Aorta (tissue), 5 donors: ENCODE data around the gene DNAJB12. TPM values are rescaled to one million over a fixed set of nuclear protein-coding genes. Genes with fewer than 3 reads are reported as not detected.

ENCODE experiments used
- ATAC-seq: fragments of 200-7000 bp; cut with Tn5 transposase; one replicate; pipeline ENCODE4 v1.9.1; 2022; ENCODE audit warnings: moderate library complexity; ENCODE audit not compliant: low FRiP score
- DNase-seq, 2 donors: peaks; one replicate each; pipeline ENCODE4 v3.0.0-alpha.2; 2020
- H3K27ac ChIP-seq, 2 donors: one replicate each; pipeline ENCODE4 v1.5.1; 2013; ENCODE audit warnings: low read length in 2 of 2, mild to moderate bottlenecking in 2 of 2, moderate library complexity in 2 of 2, control low read depth in 1 of 2, inconsistent platforms in 1 of 2, low read depth in 1 of 2
- H3K27me3 ChIP-seq, 2 donors: one replicate each; pipeline ENCODE4 v1.6.1; 2013; ENCODE audit warnings: control low read depth in 1 of 2, low read length in 1 of 2, mild to moderate bottlenecking in 1 of 2, moderate library complexity in 1 of 2; ENCODE audit not compliant: insufficient read depth in 2 of 2, control insufficient read depth in 1 of 2
- H3K36me3 ChIP-seq, 2 donors: one replicate each; pipeline ENCODE4 v1.6.1; 2013; ENCODE audit warnings: control low read depth in 1 of 2, low read length in 1 of 2, mild to moderate bottlenecking in 1 of 2; ENCODE audit not compliant: insufficient read depth in 2 of 2, control insufficient read depth in 1 of 2
- H3K4me1 ChIP-seq, 2 donors: one replicate each; pipeline ENCODE4 v1.6.1; 2013; ENCODE audit warnings: low read length in 2 of 2, control low read depth in 1 of 2, mild to moderate bottlenecking in 1 of 2, moderate library complexity in 1 of 2; ENCODE audit not compliant: insufficient read depth in 2 of 2, control insufficient read depth in 1 of 2
- H3K4me3 ChIP-seq, 2 donors: one replicate each; pipeline ENCODE4 v1.5.1; 2013; ENCODE audit warnings: low read length in 2 of 2, control low read depth in 1 of 2, mild to moderate bottlenecking in 1 of 2
- H3K9me3 ChIP-seq: one replicate; pipeline ENCODE4 v1.6.1; 2013; ENCODE audit warnings: mild to moderate bottlenecking, low read length; ENCODE audit not compliant: control insufficient read depth
- WGBS, 2 donors: extraction: QIAGEN DNeasy Blood & Tissue Kit; methylation state at CpG; one replicate each; pipeline ENCODE4 v1.1.7; 2013; 5-methylcytosine and 5-hydroxymethylcytosine counted together
- intact Hi-C, 2 donors: fragments of 100-400 bp; cut with DNase I; formaldehyde crosslinking; loops; one replicate each; pipeline versions ENCODE4 v1.14.2 to v1.15.0; 2022
- polyA plus RNA-seq, 2 donors: library from polyadenylated mRNA; stranded (reverse); fragments of 200-250 nt; gene quantifications; one replicate each; pipeline ENCODE4 v1.2.3, GENCODE V29; 2013
- total RNA-seq, 2 donors: library from RNA; stranded (reverse); fragmentation: NEBNext Ultra II Directional; extraction: Animal tissue kit (Norgen Biotek cat#: 25700); gene quantifications; one replicate each; pipeline ENCODE4 v1.2.1, GENCODE V29; 2021
- donor health status: healthy with polysubstance abuse.
- donor health status: Bipolar disorder and iron deficiency.
- donor health status: DM: no; HTN: no; CAD: no.
- donor health status: DM: no; HTN: no; CAD: no.
- donor health status: DM: yes; HTN: yes; CAD: no.

Gene DNAJB12
- total and polyA plus RNA-seq, 4 donors: 12.0 to 34.7 (median 31.7) TPM

DNA sequence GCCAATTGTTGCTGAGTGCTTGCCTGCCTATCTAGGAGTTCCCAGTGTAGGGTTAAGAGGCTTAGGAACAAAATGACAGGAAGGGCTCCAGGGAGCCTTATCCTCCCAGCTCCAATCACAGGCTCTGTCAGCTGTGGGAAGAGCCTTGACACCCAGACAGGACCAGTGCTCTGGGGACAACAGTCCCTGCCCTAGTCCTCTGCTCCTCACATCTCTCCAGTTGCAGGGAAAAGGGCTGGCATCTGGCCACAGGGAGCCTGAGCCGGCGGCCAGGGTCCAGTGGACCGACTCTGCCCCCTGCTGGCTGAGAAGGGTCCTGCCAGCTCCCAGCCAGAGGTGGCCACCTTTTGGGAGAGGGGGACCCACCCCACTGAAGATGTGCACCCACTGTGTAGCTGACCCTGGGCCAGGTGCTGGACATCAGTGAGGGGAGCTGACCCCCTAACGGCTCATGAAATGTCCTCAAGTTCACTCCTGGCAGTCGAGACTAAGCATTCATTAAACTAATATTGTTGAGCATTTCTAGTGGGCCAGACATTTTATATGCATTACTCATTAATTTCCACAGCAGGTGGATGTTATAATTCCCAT is 17.6 kb downstream of the DNAJB12 start:
- ATAC-seq: peak; percentile 66
- no peak overlapping the region for H3K4me3 ChIP-seq
- WGBS, 2 donors: 16 to 20% methylated on average over 5 of the region's 5 CpGs
- no peak overlapping the region for H3K27ac ChIP-seq
- H3K36me3 ChIP-seq: peaks cover 0 to 2% of the 10 kb centered on the region in 2 donors
- intact Hi-C loops: loop anchor here (2.0 to 10.0 kb wide), 7 partner anchors 120 to 1022 kb away; partner anchors contain the start of genes ANAPC16 (in 2 of the 2), ASCC1 (in 2 of the 2) and SLC29A3 (in 1 of the 2)
- H3K27me3 ChIP-seq: no peaks in the 10 kb centered on the region
- H3K4me1 ChIP-seq: no peaks in the 10 kb centered on the region
- H3K9me3 ChIP-seq: no peaks in the 10 kb centered on the region
- DNase-seq: peak; percentile 88 to 94

DNA sequence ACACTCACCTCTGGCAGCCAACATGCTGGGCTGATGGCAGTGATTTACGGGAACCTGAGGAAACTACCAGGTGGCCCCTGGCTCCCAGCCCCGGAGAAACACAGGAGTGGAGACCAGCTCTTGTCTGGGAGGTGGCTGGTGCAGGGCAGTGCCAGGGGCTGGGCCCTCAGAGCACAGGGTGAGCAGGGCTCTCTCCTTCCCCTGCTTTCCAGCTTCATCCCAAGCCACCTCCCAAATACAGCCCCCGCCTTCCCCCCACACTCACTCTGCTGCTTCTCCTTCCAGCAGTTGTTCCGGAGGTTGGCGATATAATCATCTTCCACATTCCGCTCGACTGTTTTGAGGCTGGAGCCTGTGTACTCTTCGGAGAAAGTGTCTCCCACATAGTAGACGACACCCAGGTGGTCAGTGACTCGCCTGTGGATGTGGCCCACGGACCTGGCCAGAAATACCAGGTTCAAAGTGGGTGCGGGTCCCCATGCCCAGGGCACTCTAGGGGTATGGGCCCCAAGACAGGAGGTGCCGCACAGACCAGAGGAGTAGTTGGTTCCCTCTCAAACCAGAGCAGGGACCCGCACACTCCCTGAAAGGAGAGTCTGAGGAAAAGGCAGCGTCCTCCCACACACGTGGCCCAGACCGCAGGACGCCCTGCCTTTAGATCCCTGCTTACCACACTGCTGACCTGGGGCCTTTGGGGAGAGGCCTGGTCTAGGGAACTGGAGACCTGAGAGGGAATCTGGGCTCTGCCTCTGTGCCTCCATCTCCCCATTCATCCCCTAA is 18.3 kb downstream of the DNAJB12 start:
- DNase-seq (no peak), ATAC-seq (no peak)
- Histone ChIP-seq H3K36me3 (peaks cover 0 to 2% of the 10 kb centered on the region in 2 donors), H3K9me3 (no peaks in the 10 kb centered on the region), H3K4me1 (no peaks in the 10 kb centered on the region), H3K27me3 (no peaks in the 10 kb centered on the region), H3K4me3 (no peak overlapping the region), H3K27ac (no peak overlapping the region)
- 90 to 91% methylated on average over 18 of the region's 18 CpGs for WGBS, 2 donors
- intact Hi-C loops: loop anchor here (2.0 to 10.0 kb wide), 7 partner anchors 119 to 1022 kb away; partner anchors contain the start of genes ANAPC16 (in 2 of the 2), ASCC1 (in 2 of the 2) and SLC29A3 (in 1 of the 2)

- peak; percentile 41 for ATAC-seq
- Histone ChIP-seq H3K27me3 (no peaks in the 10 kb centered on the region), H3K9me3 (no peaks in the 10 kb centered on the region), H3K27ac (no peak overlapping the region), H3K36me3 (peaks cover 0 to 2% of the 10 kb centered on the region in 2 donors), H3K4me3 (no peak overlapping the region), H3K4me1 (no peaks in the 10 kb centered on the region)
- WGBS, 2 donors: 71 to 75% methylated on average over 20 of the region's 20 CpGs
- DNase-seq: peak; percentile 76 to 85
- intact Hi-C loops: loop anchor here (2.0 to 10.0 kb wide), 7 partner anchors 118 to 1021 kb away; partner anchors contain the start of genes ANAPC16 (in 2 of the 2), ASCC1 (in 2 of the 2) and SLC29A3 (in 1 of the 2)
Observed at GRCh38 chr10:72335394-72336258, 19.1 kb downstream of the DNAJB12 start.

GRCh38 chr10:72334825-72335393 is 19.8 kb downstream of the DNAJB12 start:
- DNase-seq (peak; percentile 91 to 93), ATAC-seq (peak; percentile 70)
- Histone ChIP-seq H3K27ac (no peak overlapping the region), H3K27me3 (no peaks in the 10 kb centered on the region), H3K4me3 (no peak overlapping the region), H3K4me1 (no peaks in the 10 kb centered on the region), H3K36me3 (peaks cover 0 to 2% of the 10 kb centered on the region in 2 donors), H3K9me3 (no peaks in the 10 kb centered on the region)
- intact Hi-C loops: loop anchor here (5.0 to 10.0 kb wide), 7 partner anchors 63 to 1020 kb away; partner anchors contain the start of genes ANAPC16 (in 2 of the 2), ASCC1 (in 2 of the 2), DDIT4 (in 1 of the 2) and SLC29A3 (in 1 of the 2)
- 55 to 56% methylated on average over 13 to 16 of the region's 16 CpGs for WGBS, 2 donors

- no peaks in the 10 kb centered on the region for H3K9me3 ChIP-seq
- ATAC-seq (no peak), DNase-seq (no peak)
- H3K36me3 ChIP-seq: peaks cover 0 to 2% of the 10 kb centered on the region in 2 donors
- no peak overlapping the region for H3K27ac ChIP-seq
- no peak overlapping the region for H3K4me3 ChIP-seq
- H3K4me1 ChIP-seq: no peaks in the 10 kb centered on the region
- intact Hi-C loops: loop anchor here in 1 of 2 donors (5.0 to 10.0 kb wide), 2 partner anchors 62 to 1020 kb away; partner anchors contain the start of genes DDIT4 and SLC29A3
- no peaks in the 10 kb centered on the region for H3K27me3 ChIP-seq
- WGBS, 2 donors: 51 to 59% methylated on average over 17 of the region's 17 CpGs
Observed at GRCh38 chr10:72334196-72334824, 20.4 kb downstream of the DNAJB12 start.

- no peak for ATAC-seq
- intact Hi-C loops: loop anchor here (1.0 to 10.0 kb wide), 3 partner anchors 59 to 1019 kb away; partner anchors contain the start of genes DDIT4 (in 1 of the 2) and SLC29A3 (in 1 of the 2)
- Histone ChIP-seq H3K27me3 (no peaks in the 10 kb centered on the region), H3K4me3 (no peak overlapping the region), H3K36me3 (peaks cover 0 to 2% of the 10 kb centered on the region in 2 donors), H3K4me1 (no peaks in the 10 kb centered on the region), H3K27ac (no peak overlapping the region), H3K9me3 (no peaks in the 10 kb centered on the region)
- DNase-seq: no peak
- WGBS, 2 donors: 87 to 89% methylated on average over 19 of the region's 19 CpGs
Observed at GRCh38 chr10:72333112-72334015, 21.4 kb downstream of the DNAJB12 start.
